ENCODE measurements around the gene IGF2BP1. TPM values are rescaled to one million over a fixed set of nuclear protein-coding genes. Genes with fewer than 3 reads are reported as not detected.
"Not testable (repeated sequence)": the region's sequence is repeated elsewhere in the genome, so short reads cannot be mapped to it uniquely, and the experiment has no call there.

The IGF2BP1 gene
- total RNA-seq, 1 donor from 2014 or later: not detected

DNA sequence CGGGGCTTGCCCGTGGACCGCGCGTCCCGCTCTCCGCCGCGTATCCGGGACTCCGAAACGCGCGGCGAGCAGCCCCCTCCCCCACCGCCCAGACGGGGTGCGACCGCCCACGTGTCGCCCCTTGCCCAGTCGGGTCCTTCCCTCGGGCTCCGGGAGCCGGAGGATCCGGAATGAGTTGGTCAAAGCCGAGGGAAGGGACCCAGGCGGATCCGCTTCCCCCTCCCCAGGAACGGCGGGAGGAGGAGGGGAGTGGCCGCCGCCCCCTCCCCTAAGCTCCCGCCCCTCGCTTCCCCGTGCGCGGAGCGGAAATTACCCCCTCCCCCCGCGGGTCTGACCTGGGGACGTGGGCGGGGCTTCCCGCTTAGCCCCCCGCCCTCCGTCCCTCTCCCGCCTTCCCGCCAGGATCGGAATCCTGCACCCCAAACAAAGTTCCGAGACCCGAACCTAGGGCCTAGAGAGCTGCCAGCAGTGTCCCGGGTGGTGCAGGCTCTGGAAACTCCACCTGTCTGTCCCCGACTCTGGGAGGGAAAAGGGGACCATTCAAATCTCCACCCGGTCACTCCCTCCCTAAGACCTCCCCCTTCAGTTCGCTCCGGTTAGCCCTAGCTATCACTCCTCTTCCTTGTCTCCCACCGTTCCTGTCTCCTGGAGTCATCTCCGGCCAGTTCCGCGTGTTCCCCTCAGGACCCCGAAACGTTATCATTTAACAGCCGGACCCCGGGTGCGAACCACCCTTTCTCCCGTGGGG, 1.0 kb upstream of the IGF2BP1 start:
- ATAC-seq: no peak

DNA sequence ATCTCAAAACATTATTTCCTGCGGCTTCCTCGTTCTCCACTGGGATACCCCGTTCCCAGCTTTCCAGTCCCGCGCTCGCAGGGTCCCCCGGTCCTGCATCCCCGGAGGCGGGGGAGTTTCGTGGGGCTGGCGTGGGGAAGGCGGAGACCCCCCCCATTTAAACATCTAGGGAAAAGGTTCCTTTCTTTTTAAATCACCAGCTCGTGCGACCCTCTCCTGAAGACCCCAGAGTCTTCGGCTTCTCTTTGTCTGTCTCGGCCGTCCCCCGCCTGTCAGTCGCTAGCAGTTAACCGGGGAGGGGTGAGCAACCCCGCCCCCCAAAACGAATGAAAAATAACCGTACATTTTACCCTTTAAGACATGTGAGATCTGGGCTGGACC, 473 bp upstream of the IGF2BP1 start:
- ATAC-seq: no peak

DNA sequence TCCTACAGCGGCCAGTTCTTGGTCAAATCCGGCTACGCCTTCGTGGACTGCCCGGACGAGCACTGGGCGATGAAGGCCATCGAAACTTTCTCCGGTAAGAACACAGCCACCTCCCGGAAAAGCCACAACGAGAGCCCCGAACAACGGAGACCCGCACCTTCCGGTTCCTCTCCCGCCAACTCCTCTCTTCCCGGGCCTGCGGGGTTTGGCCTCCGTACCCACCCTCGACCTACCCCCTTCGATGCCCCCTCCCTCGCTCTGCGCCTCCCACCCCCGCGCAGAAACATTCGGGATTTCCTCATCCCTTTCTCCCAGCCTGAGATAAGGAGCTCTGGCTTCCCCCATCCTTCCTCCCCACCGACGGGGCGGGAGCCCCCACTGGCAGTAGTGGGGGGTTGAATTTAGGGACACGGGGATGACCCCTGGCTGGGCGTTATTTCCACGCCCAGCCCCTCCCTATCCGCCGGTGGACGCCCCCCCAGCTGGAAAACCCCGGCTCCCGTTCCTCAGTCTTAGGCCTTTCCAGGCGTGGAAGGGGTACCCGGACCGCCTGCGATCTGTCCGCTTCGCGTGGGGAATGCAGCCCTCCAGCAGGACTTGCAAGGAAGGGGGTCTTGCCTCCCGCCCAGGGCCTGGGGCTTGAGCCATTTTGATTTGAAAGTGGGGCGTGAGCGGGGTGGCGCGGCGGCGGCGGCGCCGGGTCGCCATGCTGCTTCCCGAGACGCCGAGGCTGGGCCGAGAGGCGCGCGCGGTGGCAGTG, 822 bp downstream of the IGF2BP1 start:
- ATAC-seq: no peak

DNA sequence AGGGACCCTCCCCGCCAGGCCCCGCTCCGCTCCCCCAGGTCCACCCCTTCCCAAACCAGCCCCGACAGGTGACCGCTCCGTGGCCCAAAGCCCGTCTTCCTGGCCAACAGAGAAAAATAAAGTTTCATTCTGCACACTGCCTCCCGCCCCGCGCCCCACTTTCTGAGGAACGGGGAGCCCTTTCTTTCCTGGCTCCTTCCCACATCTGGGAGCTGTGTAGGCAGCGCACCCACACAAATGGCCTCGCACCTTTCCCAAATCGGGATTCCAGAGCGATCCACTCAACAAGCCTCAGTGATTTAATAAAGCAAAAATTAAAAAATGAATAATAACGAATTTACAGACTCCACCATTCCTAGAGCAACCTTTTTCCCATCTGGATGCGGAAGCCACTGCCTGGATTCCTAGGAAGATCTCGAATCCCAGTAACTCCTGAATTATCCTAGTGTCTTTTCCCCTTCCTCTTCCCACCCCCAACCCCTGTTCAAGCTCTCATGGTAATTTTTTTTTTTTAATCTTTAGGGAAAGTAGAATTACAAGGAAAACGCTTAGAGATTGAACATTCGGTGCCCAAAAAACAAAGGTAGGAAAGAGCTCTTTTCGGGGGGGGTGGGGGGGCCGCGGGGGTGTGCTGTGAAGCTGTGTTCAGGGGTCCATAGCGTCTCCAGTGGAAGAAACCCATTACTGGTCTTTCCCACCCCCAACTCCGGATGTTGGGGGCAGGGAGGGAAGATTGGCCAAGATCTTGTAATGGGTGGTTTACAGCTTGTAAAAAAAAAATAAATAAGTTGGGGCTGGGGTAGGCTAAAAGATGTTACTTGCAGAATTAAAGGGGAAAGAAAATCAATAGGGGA, 1.6 kb downstream of the IGF2BP1 start:
- ATAC-seq: no peak

DNA sequence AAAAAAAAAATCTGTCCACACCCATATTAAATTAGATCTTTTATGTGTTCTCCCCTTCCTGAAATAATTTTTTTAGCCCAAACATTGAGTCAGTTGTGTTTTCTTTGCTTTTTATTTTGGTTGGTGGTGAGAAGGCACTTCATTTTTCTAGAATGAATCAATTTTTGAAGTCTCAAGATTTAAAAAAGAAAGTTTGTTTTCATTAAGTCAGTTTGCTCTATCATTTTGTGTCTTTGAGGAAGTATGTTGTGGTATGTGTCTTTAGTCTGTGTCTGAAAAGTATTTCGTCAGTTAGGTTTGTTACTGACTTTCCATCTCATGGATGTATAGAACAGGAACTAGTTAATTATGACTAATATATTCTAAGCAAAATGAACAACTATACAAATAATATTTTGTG, 3.8 kb downstream of the IGF2BP1 start:
- ATAC-seq: no peak

DNA sequence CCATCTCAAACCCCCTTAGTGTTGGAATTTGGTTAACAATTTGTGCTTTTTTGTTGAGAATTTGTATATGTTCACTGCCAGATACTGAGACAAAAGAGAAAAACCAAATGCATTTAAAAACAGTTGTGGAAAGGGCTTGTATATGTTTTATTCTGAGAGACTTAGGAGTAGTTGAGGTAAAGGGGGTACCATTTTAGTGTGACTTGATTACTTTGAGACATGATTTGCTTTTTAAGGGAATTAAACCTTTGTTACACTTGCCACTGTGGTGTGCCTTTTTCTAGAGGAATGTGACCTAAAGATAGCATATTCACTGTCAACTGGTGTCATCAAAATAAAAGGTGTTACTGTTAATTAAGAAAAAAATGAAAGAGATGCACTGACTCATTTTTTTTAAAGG, 4.5 kb downstream of the IGF2BP1 start:
- ATAC-seq: no peak

DNA sequence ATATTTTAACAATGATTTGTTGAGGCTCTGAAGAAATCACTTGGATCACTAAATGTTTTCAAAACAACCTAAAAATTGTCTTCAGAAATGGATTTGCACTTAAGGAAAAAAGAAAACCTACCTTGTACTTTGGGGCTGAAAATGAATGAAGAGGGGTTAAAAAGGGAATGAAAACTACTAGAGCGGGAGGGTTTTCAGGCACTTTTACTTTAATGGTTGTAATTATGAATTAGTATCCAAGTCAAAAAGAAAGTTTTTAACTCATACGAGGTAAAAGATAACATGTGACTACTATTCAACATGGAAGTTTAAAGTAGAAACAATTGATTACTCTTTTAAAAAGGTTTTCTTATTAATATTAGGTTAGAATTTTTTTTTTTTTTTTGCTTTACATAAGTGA, 5.1 kb downstream of the IGF2BP1 start:
- ATAC-seq: no peak

DNA sequence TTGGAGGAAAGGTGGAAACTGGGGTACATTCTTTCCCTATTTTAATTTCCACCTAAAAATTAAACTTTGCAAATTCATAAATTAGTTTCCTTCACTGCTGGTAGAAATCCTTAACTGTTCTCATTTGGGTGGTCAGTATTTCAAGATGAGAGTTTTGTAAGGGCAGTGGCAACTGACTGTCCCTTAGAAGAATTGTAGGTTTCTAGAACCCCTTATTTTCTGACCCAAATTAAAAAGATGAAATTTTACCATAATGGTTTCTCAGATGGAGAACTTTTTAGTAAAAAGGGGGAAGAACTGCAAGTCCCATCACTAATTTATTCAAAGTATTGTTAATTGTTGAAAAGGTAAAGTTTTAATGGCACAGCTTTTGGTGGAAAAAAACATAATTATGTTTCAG, 5.6 kb downstream of the IGF2BP1 start:
- no peak for ATAC-seq

DNA sequence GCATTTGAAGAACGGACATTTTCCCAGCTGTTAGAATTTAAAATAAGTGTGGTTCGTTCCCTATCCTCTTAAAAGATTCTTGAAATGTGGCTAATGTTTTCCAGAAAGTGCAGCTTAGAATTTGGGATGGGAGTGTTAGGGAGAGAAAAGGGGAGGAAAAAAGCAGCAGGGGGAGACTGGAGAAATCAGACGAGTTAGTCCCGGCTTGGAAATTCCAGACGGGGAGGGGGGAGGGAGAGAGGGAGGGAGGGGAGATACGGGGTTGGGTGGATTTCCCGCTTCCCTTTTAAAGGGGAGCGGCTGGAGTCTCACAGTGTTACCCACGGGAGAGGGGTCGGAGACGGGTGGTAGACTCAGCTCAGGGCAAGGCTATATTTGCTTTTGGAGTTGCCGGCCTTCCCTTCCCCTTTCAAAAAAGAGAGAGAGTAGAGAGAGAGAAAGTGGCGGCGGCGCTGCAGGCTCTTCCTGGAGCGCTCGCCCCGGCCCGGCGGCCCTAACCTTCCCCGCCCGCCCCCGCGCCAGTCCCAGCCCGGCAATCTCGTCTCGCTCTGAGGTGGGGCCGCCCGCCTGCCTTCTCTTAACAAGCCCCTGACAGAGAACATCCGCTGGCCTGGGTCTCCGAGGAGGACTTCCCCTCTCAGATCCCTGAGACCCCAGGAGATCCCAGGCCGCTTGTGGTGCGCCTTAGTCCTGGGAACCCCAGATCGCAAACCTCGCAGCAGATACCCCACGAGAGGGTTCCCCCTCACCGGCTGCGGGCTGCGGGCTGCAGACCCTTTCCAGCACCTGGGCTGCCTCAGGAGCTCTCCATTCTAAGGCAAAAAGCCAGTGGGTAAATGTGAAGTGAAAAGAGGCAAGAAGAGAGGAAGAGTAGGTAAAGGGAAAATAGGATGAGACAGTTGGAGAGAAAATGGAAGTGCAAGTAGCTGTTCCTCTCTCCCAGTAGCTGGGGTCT, 6.6 kb downstream of the IGF2BP1 start:
- no peak for ATAC-seq

DNA sequence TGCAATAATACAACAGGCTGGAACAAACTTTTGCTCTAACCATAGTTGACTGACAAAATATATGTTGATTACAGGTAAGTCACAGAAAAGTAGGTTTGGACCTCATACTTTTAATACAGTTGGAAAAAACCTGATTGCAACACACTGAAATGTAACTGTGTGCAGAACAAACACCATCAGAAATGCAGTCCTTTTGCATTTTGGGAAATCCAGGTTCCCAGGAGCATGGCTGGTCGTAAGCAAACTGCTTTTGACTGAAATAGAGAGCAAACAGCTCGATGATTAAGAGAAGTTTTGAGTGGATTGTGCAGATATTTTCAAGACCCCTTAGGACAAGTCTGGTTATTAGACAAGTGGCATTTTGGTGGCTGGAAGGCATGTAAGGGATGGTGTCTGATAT, 8.0 kb downstream of the IGF2BP1 start:
- no peak for ATAC-seq

DNA sequence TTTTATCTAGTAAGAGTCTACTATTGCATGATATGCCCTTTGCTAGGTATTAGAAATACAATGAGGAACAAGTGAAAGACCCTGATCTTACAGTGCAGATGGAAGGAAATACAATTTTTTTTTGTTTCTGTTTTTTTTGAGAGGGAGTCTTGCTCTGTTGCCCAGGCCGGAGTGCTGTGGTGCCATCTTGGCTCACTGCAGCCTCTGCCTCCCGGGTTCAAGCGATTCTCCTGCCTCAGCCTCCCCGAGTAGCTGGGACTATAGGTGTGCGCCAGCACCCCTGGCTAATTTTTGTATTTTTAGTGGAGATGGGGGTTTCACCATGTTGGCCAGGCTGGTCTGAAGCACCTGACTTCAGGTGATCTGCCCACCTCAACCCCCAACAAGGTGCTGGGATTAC, 11.7 kb downstream of the IGF2BP1 start:
- ATAC-seq: not testable (repeated sequence)

DNA sequence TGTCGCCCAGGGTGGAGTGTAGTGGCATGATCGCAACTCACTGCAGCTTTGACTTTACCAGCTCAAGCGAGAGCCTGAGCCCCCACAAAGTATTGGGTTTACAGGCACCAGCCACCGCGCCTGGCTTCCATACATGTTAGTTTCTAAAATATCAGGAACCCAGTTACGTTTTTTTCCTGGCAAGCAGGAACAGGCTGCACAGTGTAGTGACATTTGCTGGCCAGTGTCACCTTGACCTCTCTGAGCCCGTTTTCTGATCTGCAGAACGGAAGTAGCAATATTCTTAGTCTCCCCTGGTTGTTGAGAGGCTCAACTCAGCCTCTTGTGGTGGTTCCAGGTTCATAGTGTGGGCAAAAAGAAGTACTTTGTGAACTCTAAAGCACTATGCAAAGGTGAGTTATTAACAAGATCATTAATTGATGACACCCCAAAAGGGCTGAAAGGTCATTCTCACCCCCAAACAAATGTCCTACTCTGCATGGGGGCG, 15.6 kb downstream of the IGF2BP1 start:
- no peak for ATAC-seq

DNA sequence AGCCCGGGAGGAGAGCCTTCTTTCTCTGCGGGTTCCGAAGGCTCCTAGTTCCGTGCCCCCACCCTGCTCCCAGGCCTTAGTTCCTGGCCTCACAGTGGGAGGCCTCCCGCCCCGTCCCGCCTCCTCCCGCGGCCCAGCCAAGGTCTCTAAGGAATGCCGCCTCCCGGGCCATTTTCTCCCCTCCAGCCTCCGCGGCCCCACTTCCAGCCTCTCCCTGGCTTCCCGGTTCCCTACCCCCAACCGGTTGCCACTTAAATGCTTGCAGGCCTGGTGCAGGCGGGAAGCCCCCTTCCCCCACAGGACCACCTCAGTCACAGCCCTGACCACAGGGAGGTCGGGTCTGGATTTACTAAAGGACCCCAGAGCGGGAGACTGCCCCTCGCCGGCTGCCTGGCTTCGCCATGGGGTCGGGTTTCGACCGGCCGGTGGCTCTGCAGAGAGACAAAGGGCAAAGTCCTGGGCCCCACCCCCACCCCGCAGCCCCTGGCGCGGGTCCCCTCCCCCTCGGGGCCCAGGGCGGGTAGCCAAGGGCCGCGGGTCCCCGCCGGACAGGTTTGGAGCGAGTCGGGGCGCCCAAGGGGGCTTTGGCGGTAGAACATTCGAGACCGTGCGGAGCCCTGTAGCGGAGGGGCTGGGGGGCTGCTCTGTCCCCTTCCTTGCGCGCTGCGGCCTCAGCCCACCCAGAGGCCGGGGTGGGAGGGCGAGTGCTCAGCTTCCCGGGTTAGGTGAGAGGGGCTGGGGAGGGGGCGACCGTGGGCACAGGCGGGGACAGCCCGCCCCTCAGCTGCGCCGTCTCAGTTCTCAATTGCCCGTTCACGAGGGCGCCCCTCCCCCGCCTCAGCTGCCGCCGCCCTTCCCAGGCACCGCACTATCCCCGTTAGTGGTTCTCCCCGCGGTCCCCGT, 16.4 kb downstream of the IGF2BP1 start:
- ATAC-seq: no peak

DNA sequence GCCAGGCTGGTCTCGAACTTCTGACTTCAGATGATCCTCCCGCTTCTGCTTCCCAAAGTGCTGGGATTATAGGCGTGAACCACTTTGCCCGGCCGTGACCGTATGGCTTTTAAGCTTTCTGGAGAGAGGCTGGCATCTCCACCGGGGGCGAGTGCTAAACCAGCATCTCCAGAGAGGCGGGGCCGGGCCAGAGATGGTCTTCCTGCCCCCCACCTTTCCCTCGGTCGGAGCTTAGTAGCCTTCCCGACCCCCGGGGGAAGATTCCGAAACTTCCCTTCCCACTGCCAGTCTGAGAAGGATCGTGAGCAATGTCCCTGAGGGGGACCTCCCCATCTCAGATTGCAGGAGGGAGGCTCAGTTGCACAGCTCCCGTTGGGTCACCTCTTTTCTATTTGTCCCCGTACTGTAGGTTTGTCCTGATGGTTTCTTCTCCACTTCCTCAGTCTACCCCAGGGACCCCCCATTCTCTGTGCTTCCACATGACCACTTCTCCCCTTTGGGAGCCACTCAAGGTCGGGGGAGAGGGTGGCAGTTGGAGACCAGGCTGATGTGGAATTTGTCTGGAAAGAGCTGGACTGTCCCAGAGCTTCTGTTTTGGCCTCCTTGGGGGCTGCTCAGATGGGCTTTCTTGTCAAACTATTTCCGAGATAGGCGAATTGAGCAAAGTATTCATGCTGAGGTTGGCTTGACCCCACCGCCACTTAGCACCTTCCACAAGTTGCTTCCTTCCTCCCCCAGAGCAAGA, 18.2 kb downstream of the IGF2BP1 start:
- ATAC-seq: no peak

DNA sequence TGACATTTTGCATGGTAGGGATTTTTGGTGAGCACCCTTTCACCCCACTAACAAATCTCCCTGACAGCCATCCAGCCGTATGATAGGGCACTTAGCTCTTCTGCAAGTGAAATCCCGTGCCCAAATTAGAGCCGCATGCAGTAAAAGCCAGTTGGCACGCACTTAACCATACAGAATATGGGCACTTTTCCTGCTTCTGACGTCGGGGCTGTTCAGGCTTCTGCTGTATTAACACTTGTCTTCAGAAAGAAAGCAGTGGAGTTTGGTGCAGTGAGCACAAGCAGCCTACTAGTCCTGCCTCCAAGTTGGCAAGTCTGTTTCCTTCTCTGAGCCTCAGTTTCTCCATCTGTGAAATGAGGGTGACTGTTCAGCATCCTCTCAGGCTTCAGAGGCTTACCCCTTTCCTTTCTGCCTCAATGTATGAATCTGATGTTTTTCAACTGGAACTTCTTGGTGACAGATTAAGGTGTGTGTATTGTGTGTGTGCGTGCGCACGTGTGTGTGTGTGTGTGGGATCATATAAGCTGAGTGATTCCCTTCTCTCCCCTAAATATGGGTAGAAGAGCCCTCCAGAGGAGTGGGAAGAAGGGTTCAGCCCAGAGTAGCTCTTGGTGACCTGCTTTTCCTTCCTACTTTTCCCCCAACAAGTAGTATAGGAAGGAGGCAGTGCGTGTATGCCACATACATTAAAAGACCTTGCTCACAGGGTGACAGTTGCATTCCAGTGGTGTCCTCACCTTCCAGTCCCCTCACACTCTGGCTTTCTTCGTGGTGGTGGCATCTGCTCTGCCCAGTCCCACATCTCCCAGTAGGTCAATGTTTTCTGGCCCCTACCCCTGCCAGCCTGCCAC, 19.0 kb downstream of the IGF2BP1 start:
- ATAC-seq: no peak

DNA sequence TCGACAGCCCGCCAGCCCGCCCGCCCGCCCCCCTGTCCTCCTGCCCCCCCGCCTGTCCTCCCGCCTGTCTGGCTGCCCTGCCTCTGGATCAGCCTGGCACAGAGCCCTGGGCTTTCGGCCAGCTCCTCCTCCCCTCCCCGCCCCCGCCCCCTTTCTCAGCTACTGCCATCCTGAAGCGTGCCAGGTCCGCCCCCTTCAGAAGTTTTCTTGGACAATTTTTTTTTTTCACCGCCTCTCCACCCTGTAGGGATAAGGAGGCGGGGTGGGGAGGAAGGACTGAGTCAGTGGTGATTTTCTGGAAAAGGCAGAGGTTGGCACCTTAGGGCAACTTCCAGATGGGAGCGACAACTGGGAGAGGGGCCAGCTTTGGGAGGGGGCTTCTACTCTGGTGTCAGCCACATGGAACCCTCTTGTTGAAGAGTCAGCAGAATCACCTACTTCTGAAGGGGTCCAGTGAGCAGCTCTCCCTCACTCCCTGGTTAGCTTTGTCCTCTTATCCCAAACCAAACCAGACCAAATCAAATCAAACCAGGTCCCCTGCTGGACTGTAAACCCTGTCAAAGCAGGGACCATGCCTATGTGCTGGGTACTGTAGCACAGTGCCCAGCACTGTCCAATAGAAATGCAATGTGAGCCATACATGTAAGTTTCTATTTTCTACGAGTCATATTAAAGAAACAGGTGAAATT, 19.7 kb downstream of the IGF2BP1 start:
- no peak for ATAC-seq

DNA sequence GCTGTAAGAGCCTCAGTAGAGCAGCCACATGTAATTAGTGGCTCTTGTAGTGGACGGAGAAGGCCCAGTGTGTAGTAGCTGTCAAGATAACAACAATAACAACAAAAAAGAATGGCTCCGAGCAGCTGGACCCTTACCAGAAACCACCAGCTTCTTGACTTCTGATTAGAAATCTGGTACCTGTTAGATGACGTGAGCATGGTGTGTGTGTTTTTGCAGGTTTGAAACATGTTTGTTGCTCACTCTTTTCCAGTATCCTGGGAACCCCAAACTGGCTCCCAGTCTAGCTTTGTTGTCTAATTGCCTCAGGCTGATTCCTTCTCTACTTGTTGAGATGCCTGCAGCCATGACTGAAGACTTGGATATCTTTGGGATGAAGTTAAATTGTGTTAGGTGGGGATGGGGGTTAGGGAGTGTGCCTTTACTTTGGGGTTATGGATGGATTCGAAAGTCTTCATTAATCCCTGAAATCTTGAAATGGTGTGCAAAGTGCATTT, 21.0 kb downstream of the IGF2BP1 start:
- no peak for ATAC-seq

DNA sequence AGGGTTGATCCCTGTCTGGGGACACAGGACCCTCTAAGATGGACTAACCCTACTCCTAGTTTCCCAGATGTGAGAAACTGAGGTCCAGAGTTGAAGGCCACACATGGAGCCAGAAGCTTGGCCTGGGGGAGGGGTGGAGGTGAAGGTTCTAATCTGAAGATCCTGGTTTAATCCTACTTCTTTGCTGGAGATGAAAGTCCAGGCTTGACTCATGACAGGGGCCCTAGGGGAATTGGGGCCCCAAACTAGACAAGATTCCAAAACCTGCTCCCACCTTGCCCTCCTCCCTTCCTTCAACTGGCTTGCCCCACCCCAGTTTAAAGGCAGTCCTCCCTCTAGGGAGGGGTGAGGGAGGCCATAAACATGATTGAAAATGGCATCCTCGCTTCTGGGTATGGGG, 21.6 kb downstream of the IGF2BP1 start:
- ATAC-seq: no peak
